Endothelial cell of umbilical vein (primary cell): ENCODE results near the gene GOLT1A. TPM values are rescaled to one million over a fixed set of nuclear protein-coding genes. Genes with fewer than 3 reads are reported as not detected.

Experiments used
- BruUV-seq: library from RNA; stranded (reverse); fragments of 400-500 nt; replicated peaks from 2 replicates; lab custom pipeline; 2021; lab: Mats Ljungman, UMichigan
- CTCF ChIA-PET: fragments of 300-600, 350-600 bp; sonication (Branson Sonifier 250); formaldehyde crosslinking; loops from one replicate; lab custom pipeline; 2021; ENCODE audit warnings: antibody characterized with exemption, inconsistent platforms; lab: Charles Lee
- POLR2A ChIA-PET: fragments of 300-600, 350-600 bp; sonication (Branson Sonifier 250); formaldehyde crosslinking; loops from one replicate; lab custom pipeline; 2021; ENCODE audit warnings: antibody characterized with exemption, inconsistent platforms; lab: Charles Lee
- DNase-seq: peaks from one replicate; pipeline ENCODE4 v3.0.0-alpha.2; 2011; ENCODE audit warnings: low read depth, low spot score
- FAIRE-seq: peaks from 2 replicates; lab custom pipeline; 2011; peaks lifted over from hg19 to GRCh38; lab: Jason Lieb, UNC
- H2AFZ ChIP-seq: 2 replicates; pipeline ENCODE4 v1.6.0; 2012; ENCODE audit warnings: low read depth, low read length, control low read depth, inconsistent platforms
- H3K27ac ChIP-seq: 2 replicates; pipeline ENCODE4 v1.5.1; 2011; ENCODE audit warnings: low read depth, mild to moderate bottlenecking, control low read depth, low read length, moderate library complexity; ENCODE audit not compliant: insufficient read depth
- H3K27me3 ChIP-seq, 2 experiments: 2 replicates each; pipeline versions ENCODE4 v1.6.0 to v1.6.1; 2011; ENCODE audit warnings: low read length in 2 of 2, mixed read lengths in 1 of 2; ENCODE audit not compliant: control insufficient read depth in 2 of 2, insufficient read depth in 2 of 2
- H3K36me3 ChIP-seq, 2 experiments: 2 replicates in 1 of 2; 3 replicates in 1 of 2; pipeline ENCODE4 v1.5.1; 2011; ENCODE audit warnings: low read length in 2 of 2, mild to moderate bottlenecking in 1 of 2, moderate library complexity in 1 of 2; ENCODE audit not compliant: control insufficient read depth in 2 of 2, insufficient read depth in 2 of 2; ENCODE audit errors: extremely low read depth in 1 of 2
- H3K4me1 ChIP-seq: 3 replicates; pipeline ENCODE4 v1.5.1; 2011; ENCODE audit warnings: mild to moderate bottlenecking, low read length; ENCODE audit not compliant: control insufficient read depth, insufficient read depth; ENCODE audit errors: extremely low read depth
- H3K4me2 ChIP-seq: 2 replicates; pipeline ENCODE4 v1.6.1; 2011; ENCODE audit warnings: low read length, control low read depth, mixed read lengths; ENCODE audit not compliant: insufficient read depth
- H3K4me3 ChIP-seq, 3 experiments: fragments of 200-600 bp in 1 of 3; sonication (generic), shearing (Covaris generic) in 1 of 3; replicated peaks in 1 of 3; 2 replicates each; pipeline ENCODE4 v1.5.1; 2011 to 2016; ENCODE audit warnings: control low read depth in 3 of 3, low read length in 3 of 3, mild to moderate bottlenecking in 2 of 3, inconsistent platforms in 1 of 3, low read depth in 1 of 3, moderate library complexity in 1 of 3; ENCODE audit not compliant: insufficient read depth in 1 of 3
- H3K79me2 ChIP-seq: 2 replicates; pipeline ENCODE4 v1.6.0; 2012; ENCODE audit warnings: low read length, inconsistent platforms; ENCODE audit not compliant: control insufficient read depth, insufficient read depth
- H3K9ac ChIP-seq: replicated peaks from 2 replicates; pipeline ENCODE3; 2011; ENCODE audit warnings: low read length, control low read depth; ENCODE audit not compliant: insufficient read depth; ENCODE audit errors: extremely low read depth
- H3K9me1 ChIP-seq: replicated peaks from 3 replicates; pipeline ENCODE4 v1.6.0; 2011; ENCODE audit warnings: mild to moderate bottlenecking, low read length; ENCODE audit not compliant: control insufficient read depth, insufficient read depth; ENCODE audit errors: extremely low read depth
- H3K9me3 ChIP-seq: replicated peaks from 2 replicates; pipeline ENCODE4 v1.5.1; 2012; ENCODE audit warnings: low read length, inconsistent platforms; ENCODE audit not compliant: control insufficient read depth, insufficient read depth
- H4K20me1 ChIP-seq: replicated peaks from 2 replicates; pipeline ENCODE3; 2011; ENCODE audit warnings: mild to moderate bottlenecking, low read length; ENCODE audit not compliant: control insufficient read depth, insufficient read depth; ENCODE audit errors: extremely low read depth
- CTCF ChIP-seq, 2 donors: IDR thresholded peaks; 1 replicate in 1 of 2; 2 replicates in 1 of 2; pipeline ENCODE4 v1.5.1; 2011; ENCODE audit warnings: low read length in 2 of 2, mild to moderate bottlenecking in 2 of 2, moderate library complexity in 2 of 2, control low read depth in 1 of 2, inconsistent platforms in 1 of 2, low read depth in 1 of 2; ENCODE audit not compliant: insufficient read depth in 1 of 2; ENCODE audit errors: extremely low read depth in 1 of 2
- EZH2 ChIP-seq: IDR thresholded peaks from 2 replicates; pipeline ENCODE4 v1.6.1; 2012; ENCODE audit warnings: borderline replicate concordance, low read depth, mild to moderate bottlenecking, moderate library complexity, low read length, inconsistent platforms; ENCODE audit not compliant: severe bottlenecking
- FOS ChIP-seq: IDR thresholded peaks from 2 replicates; pipeline ENCODE4 v1.6.1; 2011; ENCODE audit warnings: mild to moderate bottlenecking, low read length, moderate library complexity, borderline replicate concordance; ENCODE audit not compliant: insufficient read depth
- GATA2 ChIP-seq: IDR thresholded peaks from 2 replicates; pipeline ENCODE4 v1.7.0; 2011; ENCODE audit warnings: low read depth, mild to moderate bottlenecking, moderate library complexity, mixed read lengths, low read length; ENCODE audit not compliant: insufficient read length, insufficient read depth
- JUN ChIP-seq: IDR thresholded peaks from 2 replicates; pipeline ENCODE4 v1.6.1; 2011; ENCODE audit warnings: borderline replicate concordance, low read depth; ENCODE audit not compliant: insufficient read length, insufficient read depth
- MAX ChIP-seq: IDR thresholded peaks from 2 replicates; pipeline ENCODE4 v1.6.1; 2011; ENCODE audit not compliant: insufficient read depth, insufficient read length
- MYC ChIP-seq: IDR thresholded peaks from one replicate; pipeline ENCODE4 v1.6.1; 2011; ENCODE audit warnings: mild to moderate bottlenecking, low read depth, low read length
- POLR2A ChIP-seq: IDR thresholded peaks from 2 replicates; pipeline ENCODE4 v1.6.1; 2012; ENCODE audit warnings: low read depth, mild to moderate bottlenecking, control low read depth, low read length
- POLR2AphosphoS5 ChIP-seq: IDR thresholded peaks from 2 replicates; pipeline ENCODE4 v1.6.1; 2012; ENCODE audit warnings: low read depth, mild to moderate bottlenecking, control low read depth, low read length, moderate library complexity; ENCODE audit not compliant: insufficient read depth
- dilution Hi-C: fragments of 300-500 bp; cut with MboI; formaldehyde crosslinking; loops from one replicate; pipeline ENCODE4 v1.15.0; 2019; ENCODE audit warnings: low sequenced_read_pairs; ENCODE audit not compliant: extremely low pct_ligation_motif_present
- intact Hi-C: fragments of 100-400 bp; cut with micrococcal nuclease; formaldehyde crosslinking; loops from one replicate; pipeline ENCODE4 v1.10.0; 2022
- polyA plus RNA-seq, 4 experiments: library from polyadenylated mRNA; depleted of rRNA in 3 of 4; stranded (reverse) in 3 of 4; unstranded in 1 of 4; fragments of >200 nt; gene quantifications; 2 replicates each; pipeline versions ENCODE4 v1.2.1 to v1.2.3, GENCODE V29; 2011 to 2012; ENCODE audit warnings: missing spikeins in 1 of 4
- total RNA-seq: library from RNA; stranded (reverse); gene quantifications from 2 replicates; pipeline ENCODE4 v1.2.3, GENCODE V29; 2021

GOLT1A gene
- total and polyA plus RNA-seq, 2 donors (not counting 3 experiments of a cell fraction or from before 2014, with no cell fraction given): not detected

- Histone ChIP-seq H2AFZ (no peak overlapping the region), H3K27ac (no peak overlapping the region), H3K36me3 (peaks cover 0 to 2% of the 10 kb centered on the region in 2 experiments), H3K27me3 (no peaks in the 10 kb centered on the region), H3K9me1 (no peaks in the 10 kb centered on the region), H3K79me2 (no peaks in the 10 kb centered on the region), H3K9ac (no peak overlapping the region), H3K4me2 (no peak overlapping the region), H4K20me1 (no peaks in the 10 kb centered on the region), H3K4me3 (no peak overlapping the region), H3K9me3 (no peaks in the 10 kb centered on the region), H3K4me1 (no peaks in the 10 kb centered on the region)
- POLR2A ChIA-PET: no interaction called here
- BruUV-seq: no TSS peak
- DNase-seq (no peak), FAIRE-seq (no peak)
- dilution Hi-C loops (no loop called here), intact Hi-C loops (no loop called here)
- no peak for TF ChIP-seq FOS
- TF ChIP-seq MAX: no peak
- no peak for TF ChIP-seq MYC
- TF ChIP-seq POLR2A: no peak
- CTCF ChIA-PET: no interaction called here
These were observed 8.9 kb upstream of the GOLT1A start for GRCh38 chr1:204222764-204223055.

GRCh38 chr1:204222006-204222763, 8.4 kb upstream of the GOLT1A start:
- intact Hi-C loops: no loop called here
- CTCF ChIA-PET: no interaction called here
- BruUV-seq: no TSS peak

More at GRCh38 chr1:204222006-204222763, 8.4 kb upstream of the GOLT1A start:
- dilution Hi-C loops: no loop called here
- H3K9ac ChIP-seq: no peak overlapping the region
- no peaks in the 10 kb centered on the region for H4K20me1 ChIP-seq
- no peaks in the 10 kb centered on the region for H3K79me2 ChIP-seq
- POLR2A ChIA-PET: no interaction called here
- H3K27ac ChIP-seq: no peak overlapping the region
- H3K36me3 ChIP-seq: peaks cover 0 to 2% of the 10 kb centered on the region in 2 experiments
- H3K4me1 ChIP-seq: no peaks in the 10 kb centered on the region
- DNase-seq: no peak
- H3K27me3 ChIP-seq: no peaks in the 10 kb centered on the region
- no peak overlapping the region for H2AFZ ChIP-seq
- no peaks in the 10 kb centered on the region for H3K9me3 ChIP-seq
- TF ChIP-seq POLR2A: no peak
- TF ChIP-seq EZH2: no peak
- TF ChIP-seq CTCF (IDR thresholded peaks at IDR 0.05; ENCODE audit: extremely low read depth in 1 of 2, insufficient read depth in 1 of 2, low read depth in 1 of 2, low read length in 2 of 2): no peak
- no peak for TF ChIP-seq JUN
- no peak for TF ChIP-seq POLR2AphosphoS5
- no peak for TF ChIP-seq GATA2
- no peak for TF ChIP-seq FOS
- no peak for TF ChIP-seq MAX
- TF ChIP-seq MYC: no peak
- no peak overlapping the region for H3K4me2 ChIP-seq
- no peaks in the 10 kb centered on the region for H3K9me1 ChIP-seq
- H3K4me3 ChIP-seq: no peak overlapping the region
- FAIRE-seq: no peak
